Measurements from ENCODE around the gene CYP2B6.
"Not testable (repeated sequence)": the region's sequence is repeated elsewhere in the genome, so short reads cannot be mapped to it uniquely, and the experiment has no call there.

CYP2B6 gene

DNA sequence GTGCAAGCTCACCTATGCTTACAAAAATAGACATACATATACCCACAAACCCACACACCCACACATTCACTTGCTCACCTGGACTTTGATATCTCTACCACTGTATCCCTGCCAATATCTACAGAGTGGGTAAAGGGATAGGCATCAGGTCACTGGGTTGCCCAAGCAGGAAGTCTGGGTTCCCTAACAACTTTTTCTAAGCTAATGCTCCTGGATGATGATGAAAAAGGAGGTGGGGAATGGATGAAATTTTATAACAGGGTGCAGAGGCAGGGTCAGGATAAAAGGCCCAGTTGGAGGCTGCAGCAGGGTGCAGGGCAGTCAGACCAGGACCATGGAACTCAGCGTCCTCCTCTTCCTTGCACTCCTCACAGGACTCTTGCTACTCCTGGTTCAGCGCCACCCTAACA is at the start of gene CYP2B6:
TSS of gene CYP2B6 (plus strand) at position 311 of the 410 bp plus-strand sequence. CDS start at position 335, 24 bp downstream.
- no peaks in the 10 kb centered on the region for H3K36me3 Mint-ChIP-seq (ENCODE audit: low read depth)
- intact Hi-C loops (cut with micrococcal nuclease), result no loop called here
- H3K9me3 Mint-ChIP-seq, result peaks cover 14% of the 10 kb centered on the region
- peaks cover 6% of the 10 kb centered on the region for H3K27me3 Mint-ChIP-seq
- no peaks in the 10 kb centered on the region for H3K4me1 Mint-ChIP-seq (ENCODE audit: low read depth)
- no peak within 1 kb of the TSS for H3K4me3 Mint-ChIP-seq
- no peak within 1 kb of the TSS for H3K27ac Mint-ChIP-seq

DNA sequence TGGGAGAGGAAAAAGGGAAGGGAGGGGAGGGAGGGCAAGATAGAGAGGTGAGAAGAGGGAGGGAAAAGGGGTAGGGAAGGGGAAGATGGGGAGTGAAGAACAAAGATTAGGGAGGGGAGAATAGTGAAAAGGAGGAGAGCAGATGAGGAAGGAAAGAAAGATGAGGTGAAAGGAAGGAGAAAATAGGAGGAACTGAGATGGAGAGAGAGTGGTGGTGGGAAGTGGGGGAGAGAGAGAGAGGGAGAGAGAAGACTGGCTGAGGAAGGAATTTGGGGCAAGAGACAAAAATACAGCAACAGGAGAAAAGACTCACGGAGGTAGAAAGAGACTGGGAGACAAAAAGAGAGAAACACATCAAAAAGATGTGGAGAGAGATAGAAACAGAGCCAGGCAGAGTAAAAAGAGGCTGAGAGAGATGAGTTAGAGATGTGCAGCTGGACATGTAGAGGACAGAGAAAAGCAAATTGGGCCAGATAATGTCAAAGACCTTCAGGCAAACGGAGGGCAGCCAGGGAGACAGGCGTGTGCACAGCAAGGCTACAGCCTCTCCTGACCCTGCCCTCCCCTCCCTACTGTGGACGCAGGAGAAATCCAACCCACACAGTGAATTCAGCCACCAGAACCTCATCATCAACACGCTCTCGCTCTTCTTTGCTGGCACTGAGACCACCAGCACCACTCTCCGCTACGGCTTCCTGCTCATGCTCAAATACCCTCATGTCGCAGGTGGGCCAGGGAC is 49.4 kb upstream of the CYP2B6 start:
- Mint-ChIP-seq H3K4me3 (no peak overlapping the region), H3K27ac (no peak overlapping the region), H3K36me3 (ENCODE audit: low read depth) (no peaks in the 10 kb centered on the region), H3K4me1 (ENCODE audit: low read depth) (no peaks in the 10 kb centered on the region), H3K9me3 (no peaks in the 10 kb centered on the region), H3K27me3 (peaks cover 25% of the 10 kb centered on the region)
- intact Hi-C loops (cut with micrococcal nuclease), result no loop called here

DNA sequence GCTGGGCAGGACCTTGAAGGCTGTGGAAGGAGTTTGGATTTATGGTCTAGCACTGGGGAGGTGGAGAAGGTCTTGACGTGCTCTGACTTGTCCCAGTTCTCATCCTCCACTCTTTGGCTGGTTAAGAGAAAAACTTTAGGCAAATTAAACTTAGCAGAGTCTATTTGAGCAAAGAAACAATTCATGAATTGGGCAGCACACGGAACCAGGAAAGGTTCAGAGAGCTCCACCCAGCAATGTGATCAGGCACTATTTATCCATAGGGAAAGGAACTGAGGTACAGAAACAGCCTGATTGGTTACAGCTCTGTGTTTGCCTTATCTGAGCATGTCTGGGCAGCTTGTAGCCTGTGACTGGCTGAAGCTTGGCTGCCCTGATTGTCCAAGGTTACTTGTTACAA is 45.4 kb upstream of the CYP2B6 start:
- Mint-ChIP-seq H3K4me3 (no peak overlapping the region), H3K36me3 (ENCODE audit: low read depth) (no peaks in the 10 kb centered on the region), H3K4me1 (ENCODE audit: low read depth) (no peaks in the 10 kb centered on the region), H3K27me3 (peaks cover 29% of the 10 kb centered on the region), H3K9me3 (no peaks in the 10 kb centered on the region), H3K27ac (no peak overlapping the region)
- intact Hi-C loops (cut with micrococcal nuclease), result no loop called here

DNA sequence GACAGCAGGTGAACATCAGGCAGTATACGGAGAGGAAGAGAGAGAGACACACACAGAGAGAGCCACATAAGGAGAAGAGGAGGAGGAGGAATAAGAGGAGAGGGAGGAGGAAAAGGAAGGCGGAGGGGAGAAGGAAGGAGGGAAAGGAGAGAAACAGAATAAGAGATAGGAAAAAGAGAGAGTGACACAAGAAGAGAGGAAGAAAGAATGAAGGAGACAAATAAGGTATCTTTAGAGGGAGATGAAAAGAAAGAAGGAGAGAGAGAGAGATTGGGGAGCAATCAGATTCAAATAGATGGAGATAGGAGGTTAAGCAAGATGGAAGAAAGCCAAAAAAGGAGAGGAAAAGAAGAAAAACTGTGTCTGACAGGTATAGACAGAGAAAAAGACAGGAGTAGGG is 44.0 kb upstream of the CYP2B6 start:
- no peak overlapping the region for H3K27ac Mint-ChIP-seq
- no peaks in the 10 kb centered on the region for H3K4me1 Mint-ChIP-seq (ENCODE audit: low read depth)
- H3K36me3 Mint-ChIP-seq (ENCODE audit: low read depth), result no peaks in the 10 kb centered on the region
- no peak overlapping the region for H3K4me3 Mint-ChIP-seq
- intact Hi-C loops (cut with micrococcal nuclease), result no loop called here
- H3K9me3 Mint-ChIP-seq, result no peaks in the 10 kb centered on the region
- peaks cover 29% of the 10 kb centered on the region for H3K27me3 Mint-ChIP-seq

DNA sequence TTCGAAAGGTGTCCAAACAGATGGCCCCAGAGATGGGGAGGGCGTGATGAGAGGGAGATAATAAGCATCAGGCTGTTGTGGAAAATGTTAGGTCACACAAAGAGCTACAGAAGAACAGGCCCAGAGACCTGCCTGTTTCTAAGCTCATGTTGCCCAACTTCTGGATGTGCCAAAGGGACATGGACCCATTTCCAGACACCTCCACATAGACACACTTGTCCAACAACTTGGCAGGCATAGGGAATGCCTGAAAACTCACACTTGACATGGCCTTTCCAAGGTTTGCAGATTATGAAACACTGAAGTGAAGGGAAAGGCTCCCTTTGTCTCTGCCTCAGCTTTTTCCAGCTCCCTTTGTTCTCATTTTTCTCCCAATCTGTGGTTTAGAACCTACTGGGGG is 43.5 kb upstream of the CYP2B6 start:
- Mint-ChIP-seq H3K4me1 (ENCODE audit: low read depth) (no peaks in the 10 kb centered on the region), H3K27me3 (peaks cover 29% of the 10 kb centered on the region), H3K9me3 (peaks cover 4% of the 10 kb centered on the region), H3K27ac (no peak overlapping the region), H3K4me3 (no peak overlapping the region), H3K36me3 (ENCODE audit: low read depth) (no peaks in the 10 kb centered on the region)
- intact Hi-C loops (cut with micrococcal nuclease), result no loop called here

DNA sequence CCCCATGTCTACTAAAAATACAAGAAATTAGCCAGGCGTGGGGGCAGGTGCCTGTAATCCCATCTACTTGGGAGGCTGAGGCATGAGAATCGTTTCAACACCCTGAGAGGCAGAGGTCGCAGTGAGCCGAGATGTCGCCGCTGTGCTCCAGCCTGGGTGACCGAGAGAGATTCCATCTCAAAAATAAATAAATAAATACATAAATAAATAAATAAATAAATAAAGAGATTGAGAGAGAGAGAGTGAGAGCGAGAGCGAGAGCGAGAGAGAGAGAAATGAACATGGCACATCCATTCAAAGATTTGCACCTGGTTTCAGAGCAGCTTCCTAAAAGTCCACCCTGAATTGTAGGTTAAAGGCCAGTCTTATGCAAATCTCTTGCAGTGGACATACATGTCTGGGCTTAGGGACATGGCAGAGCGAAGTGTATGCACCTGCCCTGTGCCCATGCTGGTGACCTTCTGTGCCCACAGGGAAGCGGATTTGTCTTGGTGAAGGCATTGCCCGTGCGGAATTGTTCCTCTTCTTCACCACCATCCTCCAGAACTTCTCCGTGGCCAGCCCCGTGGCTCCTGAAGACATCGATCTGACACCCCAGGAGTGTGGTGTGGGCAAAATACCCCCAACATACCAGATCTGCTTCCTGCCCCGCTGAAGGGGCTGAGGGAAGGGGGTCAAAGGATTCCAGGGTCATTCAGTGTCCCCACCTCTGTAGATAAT is 42.3 kb upstream of the CYP2B6 start:
- Mint-ChIP-seq H3K4me1 (ENCODE audit: low read depth) (no peaks in the 10 kb centered on the region), H3K36me3 (ENCODE audit: low read depth) (no peaks in the 10 kb centered on the region), H3K9me3 (peaks cover 15% of the 10 kb centered on the region), H3K27me3 (peaks cover 29% of the 10 kb centered on the region), H3K4me3 (no peak overlapping the region), H3K27ac (no peak overlapping the region)
- intact Hi-C loops (cut with micrococcal nuclease), result no loop called here

DNA sequence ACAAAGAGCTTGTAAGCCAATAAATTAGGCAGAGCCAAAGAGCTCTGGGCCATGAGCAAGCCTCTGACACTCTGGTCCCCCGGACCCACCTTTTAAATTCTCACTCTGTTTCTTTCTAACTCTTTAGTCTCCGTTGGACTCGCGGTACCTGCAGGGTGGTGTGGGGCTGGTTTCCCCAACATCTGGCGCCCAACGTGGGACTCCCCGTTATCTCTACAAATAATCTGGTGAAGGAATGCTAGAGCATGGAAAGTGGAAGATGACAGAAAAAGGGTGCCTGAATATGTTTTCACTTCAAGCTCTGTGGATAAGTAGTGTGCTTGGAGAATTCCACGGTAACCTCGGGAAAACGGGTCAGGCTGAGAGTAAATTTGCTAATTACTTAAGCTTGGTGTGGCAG is 36.5 kb upstream of the CYP2B6 start:
- H3K4me3 Mint-ChIP-seq, result no peak overlapping the region
- H3K36me3 Mint-ChIP-seq (ENCODE audit: low read depth), result no peaks in the 10 kb centered on the region
- peaks cover 29% of the 10 kb centered on the region for H3K9me3 Mint-ChIP-seq
- no peak overlapping the region for H3K27ac Mint-ChIP-seq
- no peaks in the 10 kb centered on the region for H3K4me1 Mint-ChIP-seq (ENCODE audit: low read depth)
- intact Hi-C loops (cut with micrococcal nuclease), result no loop called here
- H3K27me3 Mint-ChIP-seq, result peaks cover 2% of the 10 kb centered on the region

DNA sequence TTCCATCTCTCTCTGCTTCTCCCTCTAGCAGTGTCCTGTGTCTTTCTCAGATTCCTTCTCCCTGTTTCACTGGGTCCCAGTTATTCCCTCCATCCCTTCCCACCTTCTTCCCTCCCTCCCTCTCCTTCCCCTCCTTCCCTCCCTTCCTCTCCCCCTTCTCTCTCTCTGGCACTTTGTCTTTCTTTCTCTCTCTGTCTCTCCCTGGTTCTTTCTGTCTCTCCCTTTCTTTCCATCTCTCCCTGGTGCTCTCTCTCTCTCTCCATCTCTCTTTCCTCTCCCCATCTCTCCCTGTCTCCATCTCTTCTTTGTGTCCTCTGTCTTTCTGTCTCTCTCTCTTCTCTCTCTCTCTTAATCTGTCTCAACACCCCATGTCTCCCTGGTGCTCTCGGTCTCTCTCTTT is 31.7 kb upstream of the CYP2B6 start:
- Mint-ChIP-seq H3K27ac (no peak overlapping the region), H3K4me1 (ENCODE audit: low read depth) (no peaks in the 10 kb centered on the region), H3K9me3 (peaks cover 8% of the 10 kb centered on the region), H3K36me3 (ENCODE audit: low read depth) (no peaks in the 10 kb centered on the region), H3K4me3 (no peak overlapping the region), H3K27me3 (peaks cover 8% of the 10 kb centered on the region)
- intact Hi-C loops (cut with micrococcal nuclease), result no loop called here

DNA sequence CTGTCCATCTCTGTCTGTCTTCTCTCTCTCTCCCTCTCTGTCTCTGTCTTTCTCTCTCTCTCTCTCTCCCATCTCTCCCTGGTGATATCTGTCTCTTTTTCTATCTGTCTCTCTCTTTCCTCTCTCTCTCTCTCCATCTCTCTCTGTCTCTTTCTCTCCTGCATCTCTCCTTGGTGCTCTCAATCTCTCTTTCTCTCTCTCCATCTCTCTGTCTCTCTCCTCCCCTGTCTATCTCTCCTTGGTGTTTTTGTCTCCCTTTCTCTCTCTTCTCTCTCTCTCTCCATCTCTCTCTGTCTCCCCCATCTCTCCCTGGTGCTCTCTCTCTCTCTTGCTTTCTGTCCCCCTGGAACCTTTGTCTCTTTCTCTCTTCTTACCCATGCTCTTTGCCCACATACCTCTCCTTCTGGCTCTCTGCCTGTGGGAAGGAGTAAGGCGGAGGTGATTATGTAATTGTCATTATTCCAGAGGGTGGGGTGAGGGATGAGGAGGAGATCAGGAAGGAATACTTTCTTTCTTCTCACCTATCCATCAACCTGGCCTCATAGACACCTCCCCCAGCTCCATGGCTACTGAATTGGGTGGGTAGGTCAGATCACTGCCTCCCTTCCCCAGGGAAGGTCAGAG is 30.9 kb upstream of the CYP2B6 start:
- intact Hi-C loops (cut with micrococcal nuclease), result no loop called here
- H3K4me1 Mint-ChIP-seq (ENCODE audit: low read depth), result no peaks in the 10 kb centered on the region
- H3K27ac Mint-ChIP-seq, result no peak overlapping the region
- H3K27me3 Mint-ChIP-seq, result peaks cover 8% of the 10 kb centered on the region
- no peaks in the 10 kb centered on the region for H3K36me3 Mint-ChIP-seq (ENCODE audit: low read depth)
- no peaks in the 10 kb centered on the region for H3K9me3 Mint-ChIP-seq
- H3K4me3 Mint-ChIP-seq, result no peak overlapping the region

DNA sequence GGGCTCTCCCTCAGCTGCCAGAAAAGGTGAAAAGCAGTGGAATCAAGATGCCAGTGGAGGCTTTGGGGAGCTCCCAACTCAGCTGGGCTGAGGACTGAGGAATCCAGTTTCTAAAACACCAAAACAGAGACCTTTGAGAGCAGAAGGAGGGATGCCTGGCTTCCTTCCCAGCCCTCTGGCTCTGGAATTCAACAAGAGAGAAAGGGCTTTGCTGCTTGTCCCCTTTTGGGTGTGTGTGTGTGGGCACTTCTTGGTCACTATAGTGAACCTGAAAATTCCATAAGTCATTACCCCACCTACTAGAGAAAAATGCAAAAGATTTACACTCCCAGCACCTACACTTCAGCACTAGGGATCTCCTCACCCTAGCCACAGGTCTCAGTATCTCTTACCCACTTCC is 30.3 kb upstream of the CYP2B6 start:
- Mint-ChIP-seq H3K36me3 (ENCODE audit: low read depth) (no peaks in the 10 kb centered on the region), H3K4me1 (ENCODE audit: low read depth) (no peaks in the 10 kb centered on the region), H3K9me3 (no peaks in the 10 kb centered on the region), H3K4me3 (no peak overlapping the region), H3K27me3 (peaks cover 8% of the 10 kb centered on the region), H3K27ac (no peak overlapping the region)
- intact Hi-C loops (cut with micrococcal nuclease), result no loop called here

DNA sequence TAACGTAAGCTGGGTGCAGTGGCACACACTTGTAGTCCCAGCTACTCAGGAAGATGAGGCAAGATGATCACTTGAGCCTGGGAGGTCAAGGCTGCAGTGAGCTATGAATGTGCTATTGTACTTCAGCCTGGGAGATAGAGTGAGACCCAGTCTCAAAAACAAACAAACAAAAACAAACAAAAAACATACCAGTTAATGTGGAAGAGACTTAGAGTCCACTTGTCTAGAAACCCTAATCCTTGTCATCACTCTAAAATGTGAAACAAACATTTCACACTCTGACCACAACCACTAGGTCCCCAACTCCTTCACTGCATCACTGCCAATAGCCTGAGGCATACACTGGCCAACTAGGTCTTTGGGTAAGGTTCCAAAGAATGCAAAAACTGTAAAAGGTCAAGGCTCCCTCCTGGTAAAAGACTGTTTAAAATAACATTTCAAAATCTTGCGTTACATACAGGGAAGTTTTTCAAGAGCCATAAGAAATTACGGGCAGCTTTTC is 28.6 kb upstream of the CYP2B6 start:
- no peak overlapping the region for H3K4me3 Mint-ChIP-seq
- no peak overlapping the region for H3K27ac Mint-ChIP-seq
- intact Hi-C loops (cut with micrococcal nuclease), result no loop called here
- no peaks in the 10 kb centered on the region for H3K9me3 Mint-ChIP-seq
- no peaks in the 10 kb centered on the region for H3K36me3 Mint-ChIP-seq (ENCODE audit: low read depth)
- no peaks in the 10 kb centered on the region for H3K4me1 Mint-ChIP-seq (ENCODE audit: low read depth)
- H3K27me3 Mint-ChIP-seq, result peaks cover 8% of the 10 kb centered on the region

DNA sequence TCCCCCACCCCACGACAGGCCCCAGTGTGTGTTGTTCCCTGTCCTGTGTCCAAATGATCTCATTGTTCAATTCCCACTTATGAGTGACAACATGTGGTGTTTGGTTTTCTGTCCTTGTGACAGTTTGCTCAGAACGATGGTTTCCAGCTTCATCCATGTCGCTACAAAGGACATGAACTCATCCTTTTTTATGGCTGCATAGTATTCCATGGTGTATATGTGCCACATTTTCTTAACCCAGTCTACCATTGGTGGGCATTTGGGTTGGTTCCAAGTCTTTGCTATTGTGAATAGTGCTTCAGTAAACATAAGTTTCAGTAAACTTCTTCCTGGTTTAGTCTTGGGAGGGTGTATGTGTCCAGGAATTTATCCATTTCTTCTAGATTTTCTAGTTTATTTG is 26.7 kb upstream of the CYP2B6 start:
- H3K9me3 Mint-ChIP-seq; H3K27ac Mint-ChIP-seq; H3K27me3 Mint-ChIP-seq; intact Hi-C loops (cut with micrococcal nuclease); H3K36me3 Mint-ChIP-seq (ENCODE audit: low read depth); H3K4me1 Mint-ChIP-seq (ENCODE audit: low read depth); H3K4me3 Mint-ChIP-seq: not testable (repeated sequence)

DNA sequence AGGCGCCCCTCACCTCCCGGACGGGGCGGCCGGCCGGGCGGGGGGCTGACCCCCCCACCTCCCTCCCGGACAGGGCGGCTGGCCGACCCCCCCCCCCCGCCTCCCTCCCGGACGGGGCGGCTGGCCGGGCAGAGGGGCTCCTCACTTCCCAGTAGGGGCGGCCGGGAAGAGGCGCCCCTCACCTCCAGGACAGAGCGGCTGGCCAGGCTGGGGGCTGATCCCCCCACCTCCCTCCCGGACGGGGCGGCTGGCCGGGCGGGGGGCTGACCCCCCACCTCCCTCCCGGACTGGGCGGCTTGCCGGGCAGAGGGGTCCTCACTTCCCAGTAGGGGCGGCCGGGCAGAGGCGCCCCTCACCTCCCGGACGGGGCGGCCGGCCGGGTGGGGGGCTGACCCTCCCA is 25.7 kb upstream of the CYP2B6 start:
- H3K4me1 Mint-ChIP-seq (ENCODE audit: low read depth); intact Hi-C loops (cut with micrococcal nuclease); H3K9me3 Mint-ChIP-seq; H3K27ac Mint-ChIP-seq; H3K36me3 Mint-ChIP-seq (ENCODE audit: low read depth); H3K4me3 Mint-ChIP-seq: not testable (repeated sequence)
- peaks cover 17% of the 10 kb centered on the region for H3K27me3 Mint-ChIP-seq

DNA sequence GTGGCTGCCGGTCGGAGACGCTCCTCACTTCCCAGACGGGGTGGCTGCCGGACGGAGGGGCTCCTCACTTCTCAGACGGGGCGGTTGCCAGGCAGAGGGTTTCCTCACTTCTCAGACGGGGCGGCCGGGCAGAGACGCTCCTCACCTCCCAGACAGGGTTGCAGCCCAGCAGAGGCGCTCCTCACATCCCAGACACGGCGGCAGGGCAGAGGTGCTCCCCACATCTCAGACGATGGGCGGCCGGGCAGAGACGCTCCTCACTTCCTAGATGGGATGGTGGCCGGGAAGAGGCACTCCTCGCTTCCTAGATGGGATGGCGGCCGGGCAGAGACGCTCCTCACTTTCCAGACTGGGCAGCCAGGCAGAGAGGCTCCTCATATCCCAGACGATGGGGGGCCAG is 24.5 kb upstream of the CYP2B6 start:
- intact Hi-C loops (cut with micrococcal nuclease); H3K4me1 Mint-ChIP-seq (ENCODE audit: low read depth); H3K9me3 Mint-ChIP-seq; H3K36me3 Mint-ChIP-seq (ENCODE audit: low read depth); H3K27ac Mint-ChIP-seq; H3K4me3 Mint-ChIP-seq: not testable (repeated sequence)
- peaks cover 23% of the 10 kb centered on the region for H3K27me3 Mint-ChIP-seq
